HepG2 (cell line): Measurements from ENCODE around the gene BAG3. TPM values are rescaled to one million over a fixed set of nuclear protein-coding genes. Genes with fewer than 3 reads are reported as not detected.

Source experiments
- ATAC-seq: fragments of 200-7000 bp; cut with Tn5 transposase; 3 replicates; pipeline ENCODE4 v1.9.1; 2020; ENCODE audit warnings: mild to moderate bottlenecking, moderate library complexity
- BruUV-seq: library from RNA; stranded (reverse); fragments of 400-500 nt; replicated peaks from 2 replicates; lab custom pipeline; 2021; lab: Mats Ljungman, UMichigan
- CTCF ChIA-PET: fragments of 300-600 bp; formaldehyde crosslinking; extraction: SDS; loops from one replicate; lab custom pipeline; 2021; ENCODE audit warnings: low total read pairs, inconsistent platforms, low intra/inter-chr PET ratio; lab: Yijun Ruan, JAX
- POLR2A ChIA-PET: fragments of 350-600 bp; sonication (Branson Sonifier 250); formaldehyde crosslinking; loops from one replicate; lab custom pipeline; 2020; ENCODE audit warnings: antibody characterized with exemption, inconsistent platforms; lab: Yijun Ruan, JAX
- DNase-seq: peaks from one replicate; pipeline ENCODE4 v3.0.0-alpha.2; 2015; ENCODE audit warnings: low spot score
- FAIRE-seq: peaks from 3 replicates; lab custom pipeline; 2011; peaks lifted over from hg19 to GRCh38; lab: Jason Lieb, UNC
- H2AFZ ChIP-seq: one replicate; pipeline ENCODE4 v1.6.1; 2011; ENCODE audit warnings: low read length, inconsistent platforms
- H3K27ac ChIP-seq: fragments of 300-600 bp; 3 replicates; pipeline ENCODE4 v1.8.0; 2011; ENCODE audit warnings: mixed run types, mild to moderate bottlenecking, mixed read lengths, low read length, inconsistent platforms; ENCODE audit not compliant: insufficient read depth; ENCODE audit errors: extremely low read length
- H3K27me3 ChIP-seq, 2 experiments: fragments of 200-600 bp in 1 of 2; 2 replicates in 1 of 2; 3 replicates in 1 of 2; pipeline versions ENCODE4 v1.6.0 to v1.8.0; 2011; ENCODE audit warnings: low read length in 2 of 2, mild to moderate bottlenecking in 2 of 2, moderate library complexity in 2 of 2, inconsistent platforms in 1 of 2; ENCODE audit not compliant: insufficient read depth in 2 of 2, control insufficient read depth in 1 of 2
- H3K36me3 ChIP-seq, 2 experiments: fragments of 200-600 bp in 1 of 2; replicated peaks in 1 of 2; 2 replicates in 1 of 2; 3 replicates in 1 of 2; pipeline versions ENCODE4 v1.5.1 to v1.8.0; 2011; ENCODE audit warnings: low read length in 2 of 2, inconsistent platforms in 1 of 2; ENCODE audit not compliant: insufficient read depth in 2 of 2, control insufficient read depth in 1 of 2
- H3K4me1 ChIP-seq: 2 replicates; pipeline ENCODE4 v1.5.1; 2012; ENCODE audit warnings: low read length, inconsistent platforms; ENCODE audit not compliant: insufficient read depth
- H3K4me2 ChIP-seq: 2 replicates; pipeline ENCODE4 v1.6.0; 2011; ENCODE audit warnings: low read depth, low read length, inconsistent platforms
- H3K4me3 ChIP-seq, 3 experiments: fragments of 200-600 bp in 1 of 3; sonication (generic), shearing (Covaris generic) in 1 of 3; replicated peaks in 1 of 3; 2 replicates each; pipeline ENCODE4 v1.5.1; 2011 to 2016; ENCODE audit warnings: low read length in 3 of 3, inconsistent platforms in 2 of 3, low read depth in 2 of 3, mild to moderate bottlenecking in 2 of 3, control low read depth in 1 of 3, mixed read lengths in 1 of 3; ENCODE audit not compliant: insufficient read depth in 1 of 3
- H3K79me2 ChIP-seq: one replicate; pipeline ENCODE4 v1.6.1; 2011; ENCODE audit warnings: low read length, inconsistent platforms; ENCODE audit not compliant: insufficient read depth
- H3K9ac ChIP-seq: 2 replicates; pipeline ENCODE4 v1.6.0; 2011; ENCODE audit warnings: mild to moderate bottlenecking, low read depth, low read length, inconsistent platforms; ENCODE audit not compliant: insufficient read depth
- H3K9me3 ChIP-seq: 2 replicates; pipeline ENCODE4 v1.5.1; 2012; ENCODE audit warnings: mild to moderate bottlenecking, low read length
- H4K20me1 ChIP-seq: 2 replicates; pipeline ENCODE4 v1.6.0; 2011; ENCODE audit warnings: inconsistent platforms, mild to moderate bottlenecking, low read length, moderate library complexity; ENCODE audit not compliant: insufficient read depth
- FOSL2 ChIP-seq: sonication (generic); formaldehyde crosslinking; IDR thresholded peaks from 2 replicates; pipeline ENCODE4 v1.4.0; 2020; ENCODE audit warnings: missing genetic modification reagents
- GFI1 ChIP-seq: sonication (generic); formaldehyde crosslinking; IDR thresholded peaks from 2 replicates; pipeline ENCODE4 v1.5.0; 2020; ENCODE audit warnings: missing genetic modification reagents, mild to moderate bottlenecking, borderline replicate concordance
- IKZF4 ChIP-seq: sonication (generic); formaldehyde crosslinking; IDR thresholded peaks from 2 replicates; pipeline ENCODE4 v1.5.1; 2020; ENCODE audit warnings: borderline replicate concordance, mild to moderate bottlenecking, low read depth, missing genetic modification reagents; ENCODE audit errors: not compliant biosample characterization
- JUNB ChIP-seq: sonication (generic); formaldehyde crosslinking; IDR thresholded peaks from 2 replicates; pipeline ENCODE4 v1.8.0; 2022; ENCODE audit warnings: missing genetic modification reagents, mild to moderate bottlenecking, borderline replicate concordance
- MIXL1 ChIP-seq: IDR thresholded peaks from 2 replicates; pipeline ENCODE4 v1.6.1; 2016
- MTA3 ChIP-seq: sonication (generic); formaldehyde crosslinking; IDR thresholded peaks from 2 replicates; pipeline ENCODE4 v1.4.0; 2020; ENCODE audit warnings: missing genetic modification reagents
- RFXAP ChIP-seq: sonication (generic); formaldehyde crosslinking; IDR thresholded peaks from 2 replicates; pipeline ENCODE4 v1.4.0; 2020; ENCODE audit warnings: missing genetic modification reagents, borderline replicate concordance
- SMAD1 ChIP-seq: sonication (generic); formaldehyde crosslinking; IDR thresholded peaks from 2 replicates; pipeline ENCODE4 v1.4.0; 2020; ENCODE audit warnings: missing genetic modification reagents, low read depth, mild to moderate bottlenecking, borderline replicate concordance
- WIZ ChIP-seq: sonication (generic); formaldehyde crosslinking; IDR thresholded peaks from 2 replicates; pipeline ENCODE4 v1.5.1; 2020; ENCODE audit warnings: mild to moderate bottlenecking, missing genetic modification reagents
- ZNF44 ChIP-seq: sonication (generic); formaldehyde crosslinking; IDR thresholded peaks from 2 replicates; pipeline ENCODE4 v1.5.1; 2020; ENCODE audit warnings: mild to moderate bottlenecking, missing genetic modification reagents
- ZNF441 ChIP-seq: sonication (generic); formaldehyde crosslinking; IDR thresholded peaks from 2 replicates; pipeline ENCODE4 v1.7.0; 2021; ENCODE audit warnings: missing genetic modification reagents, borderline replicate concordance
- ZNF484 ChIP-seq: sonication (generic); formaldehyde crosslinking; IDR thresholded peaks from 2 replicates; pipeline ENCODE4 v1.5.1; 2020; ENCODE audit warnings: mild to moderate bottlenecking, low read depth, missing genetic modification reagents, borderline replicate concordance
- ZNF605 ChIP-seq: sonication (generic); formaldehyde crosslinking; IDR thresholded peaks from 2 replicates; pipeline ENCODE4 v1.8.0; 2022; ENCODE audit warnings: mild to moderate bottlenecking, missing genetic modification reagents
- ZNF724P ChIP-seq: sonication (generic); formaldehyde crosslinking; IDR thresholded peaks from 2 replicates; pipeline ENCODE4 v1.8.0; 2022; ENCODE audit warnings: missing genetic modification reagents, borderline replicate concordance
- WGBS: methylation state at CpG from one replicate; pipeline ENCODE4 v1.1.6; 2017; ENCODE audit warnings: low lambda C conversion rate; 5-methylcytosine and 5-hydroxymethylcytosine counted together
- in situ Hi-C: cut with HindIII; loops from 2 replicates; pipeline ENCODE4 v1.10.0; 2017; ENCODE audit warnings: low pct_unique_long_range_greater_than_20kb; ENCODE audit not compliant: extremely low pct_ligation_motif_present
- intact Hi-C: fragments of 100-400 bp; cut with micrococcal nuclease; formaldehyde crosslinking; loops from one replicate; pipeline ENCODE4 v1.10.0; 2022; ENCODE audit not compliant: unreplicated experiment
- polyA plus RNA-seq, 8 experiments: library from polyadenylated mRNA; depleted of rRNA in 3 of 8; stranded (reverse) in 7 of 8; unstranded in 1 of 8; fragments of >200 nt; fragmentation: Illumina TruSeq in 4 of 8; extraction: Trizol in 4 of 8; gene quantifications; 2 replicates each; pipeline versions ENCODE4 v1.2.1 to v1.2.3, GENCODE V29; 2011 to 2016; ENCODE audit warnings: low read depth in 4 of 8, missing spikeins in 1 of 8, mixed read lengths in 1 of 8; ENCODE audit not compliant: insufficient read depth in 1 of 8
- total RNA-seq, 5 experiments: library from RNA; depleted of rRNA; stranded (reverse); fragments of >200 nt; fragmentation: Illumina TruSeq; extraction: Trizol; gene quantifications; 2 replicates each; pipeline ENCODE4 v1.2.3, GENCODE V29; 2016; ENCODE audit warnings: low read depth in 1 of 5
- TF ChIP-seq, protein P1 (sequence below): conservative IDR thresholded peaks from 2 replicates; pipeline ENCODE4 v1.6.1; 2018; ENCODE audit warnings: missing genetic modification reagents
- TF ChIP-seq, protein P2 (sequence below): IDR thresholded peaks from 2 replicates; pipeline ENCODE4 v1.6.1; 2012; ENCODE audit warnings: inconsistent platforms
- TF ChIP-seq, protein P3 (sequence below): sonication (generic); formaldehyde crosslinking; IDR thresholded peaks from 2 replicates; pipeline ENCODE4 v1.4.0; 2020; ENCODE audit warnings: missing genetic modification reagents, mild to moderate bottlenecking, borderline replicate concordance

The BAG3 gene
- total and polyA plus RNA-seq, 2 of the 13 experiments (the other 11 are each of a cell fraction or from before 2014, with no cell fraction given) = 2.9 to 6.7 TPM

DNA sequence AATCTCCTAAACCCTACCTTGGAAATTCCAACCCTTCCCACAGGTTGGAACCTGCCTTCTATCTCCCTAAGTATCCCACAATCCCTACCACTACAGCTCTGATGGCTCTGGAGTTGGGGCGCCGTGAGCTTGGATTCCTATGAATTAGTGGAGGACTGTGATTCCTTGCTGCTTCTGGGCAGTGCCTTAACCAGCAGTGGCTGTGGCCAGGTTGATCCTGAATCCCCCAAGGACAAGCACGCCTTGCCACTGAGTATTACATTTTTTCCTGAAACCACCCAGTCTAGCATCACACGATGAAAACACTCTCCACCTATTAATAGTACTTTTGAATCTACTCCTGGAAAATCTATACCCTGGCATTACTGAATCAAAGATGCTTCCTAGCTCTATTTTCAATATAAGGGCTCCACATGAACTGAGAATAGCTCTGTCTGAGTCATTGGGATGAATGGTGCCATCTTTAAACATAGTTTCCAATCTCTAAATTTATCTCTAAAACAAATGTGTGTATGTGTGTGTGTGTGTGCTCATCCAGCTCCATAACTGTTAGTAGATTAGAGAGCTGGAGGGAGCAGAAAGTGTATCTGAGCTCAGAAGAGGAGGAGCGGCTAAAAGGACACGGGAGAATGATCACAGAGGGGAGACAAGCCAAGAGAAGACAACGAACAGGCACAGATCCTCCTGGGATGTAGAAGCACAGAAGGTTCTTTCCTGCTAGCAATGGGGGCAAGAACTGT lies 62.7 kb downstream of the BAG3 start:
- CTCF ChIA-PET = no interaction called here
- no TSS peak for BruUV-seq
- H2AFZ ChIP-seq = no peak overlapping the region

DNA sequence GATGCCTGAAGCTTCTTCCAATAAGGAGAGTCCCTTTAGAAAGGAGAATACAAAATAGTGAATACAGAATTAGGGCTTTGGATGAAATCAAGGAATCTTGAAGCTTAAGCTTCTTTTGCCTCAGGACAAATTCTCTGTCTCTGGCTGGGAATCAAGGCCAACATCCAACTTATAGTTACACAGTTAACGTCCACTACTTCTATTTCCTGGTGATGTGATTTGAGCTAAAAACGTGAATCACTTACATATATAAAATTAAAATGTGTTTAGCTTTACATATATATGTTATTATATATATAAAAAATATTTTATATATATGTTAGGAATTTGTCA lies 63.3 kb downstream of the BAG3 start:
- in situ Hi-C loops (no loop called here), intact Hi-C loops (no loop called here)
- H3K9ac ChIP-seq = no peak overlapping the region
- H3K9me3 ChIP-seq = no peaks in the 10 kb centered on the region
- H3K36me3 ChIP-seq = no peaks in the 10 kb centered on the region
- H4K20me1 ChIP-seq = no peaks in the 10 kb centered on the region
- no peak overlapping the region for H3K27ac ChIP-seq
- H3K4me1 ChIP-seq = peaks cover 25% of the 10 kb centered on the region
- no peaks in the 10 kb centered on the region for H3K27me3 ChIP-seq
- no peaks in the 10 kb centered on the region for H3K79me2 ChIP-seq
- no peak overlapping the region for H3K4me3 ChIP-seq
- DNase-seq (no peak), FAIRE-seq (no peak), ATAC-seq (no peak)
- ChIA-PET POLR2A (interaction anchor here (1.5 kb wide), 1 partner anchor 11 kb away, joined by 4 read pairs; the partner anchor contains the start of gene INPP5F), CTCF (no interaction called here)
- WGBS = 69% methylated on average over 2 of the region's 2 CpGs
- BruUV-seq = no TSS peak
- no peak overlapping the region for H2AFZ ChIP-seq
- no peak overlapping the region for H3K4me2 ChIP-seq
- no peak for TF ChIP-seq RFXAP (CRISPR knock-in tag)
- no peak for TF ChIP-seq WIZ (CRISPR knock-in tag)
- TF ChIP-seq IKZF4 (CRISPR knock-in tag) = no peak
- no peak for TF ChIP-seq MIXL1 (CRISPR knock-in tag)
- TF ChIP-seq FOSL2 = no peak
- no peak for TF ChIP-seq ZNF605 (CRISPR knock-in tag)
- TF ChIP-seq, protein P1, sequence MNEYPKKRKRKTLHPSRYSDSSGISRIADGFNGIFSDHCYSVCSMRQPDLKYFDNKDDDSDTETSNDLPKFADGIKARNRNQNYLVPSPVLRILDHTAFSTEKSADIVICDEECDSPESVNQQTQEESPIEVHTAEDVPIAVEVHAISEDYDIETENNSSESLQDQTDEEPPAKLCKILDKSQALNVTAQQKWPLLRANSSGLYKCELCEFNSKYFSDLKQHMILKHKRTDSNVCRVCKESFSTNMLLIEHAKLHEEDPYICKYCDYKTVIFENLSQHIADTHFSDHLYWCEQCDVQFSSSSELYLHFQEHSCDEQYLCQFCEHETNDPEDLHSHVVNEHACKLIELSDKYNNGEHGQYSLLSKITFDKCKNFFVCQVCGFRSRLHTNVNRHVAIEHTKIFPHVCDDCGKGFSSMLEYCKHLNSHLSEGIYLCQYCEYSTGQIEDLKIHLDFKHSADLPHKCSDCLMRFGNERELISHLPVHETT (CRISPR knock-in tag) = no peak
- no peak for TF ChIP-seq ZNF724P
- TF ChIP-seq, protein P2, sequence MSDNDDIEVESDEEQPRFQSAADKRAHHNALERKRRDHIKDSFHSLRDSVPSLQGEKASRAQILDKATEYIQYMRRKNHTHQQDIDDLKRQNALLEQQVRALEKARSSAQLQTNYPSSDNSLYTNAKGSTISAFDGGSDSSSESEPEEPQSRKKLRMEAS = no peak
- TF ChIP-seq ZNF484 (CRISPR knock-in tag) = no peak
- TF ChIP-seq ZNF441 (CRISPR knock-in tag) = no peak
- no peak for TF ChIP-seq GFI1
- TF ChIP-seq, protein P3, sequence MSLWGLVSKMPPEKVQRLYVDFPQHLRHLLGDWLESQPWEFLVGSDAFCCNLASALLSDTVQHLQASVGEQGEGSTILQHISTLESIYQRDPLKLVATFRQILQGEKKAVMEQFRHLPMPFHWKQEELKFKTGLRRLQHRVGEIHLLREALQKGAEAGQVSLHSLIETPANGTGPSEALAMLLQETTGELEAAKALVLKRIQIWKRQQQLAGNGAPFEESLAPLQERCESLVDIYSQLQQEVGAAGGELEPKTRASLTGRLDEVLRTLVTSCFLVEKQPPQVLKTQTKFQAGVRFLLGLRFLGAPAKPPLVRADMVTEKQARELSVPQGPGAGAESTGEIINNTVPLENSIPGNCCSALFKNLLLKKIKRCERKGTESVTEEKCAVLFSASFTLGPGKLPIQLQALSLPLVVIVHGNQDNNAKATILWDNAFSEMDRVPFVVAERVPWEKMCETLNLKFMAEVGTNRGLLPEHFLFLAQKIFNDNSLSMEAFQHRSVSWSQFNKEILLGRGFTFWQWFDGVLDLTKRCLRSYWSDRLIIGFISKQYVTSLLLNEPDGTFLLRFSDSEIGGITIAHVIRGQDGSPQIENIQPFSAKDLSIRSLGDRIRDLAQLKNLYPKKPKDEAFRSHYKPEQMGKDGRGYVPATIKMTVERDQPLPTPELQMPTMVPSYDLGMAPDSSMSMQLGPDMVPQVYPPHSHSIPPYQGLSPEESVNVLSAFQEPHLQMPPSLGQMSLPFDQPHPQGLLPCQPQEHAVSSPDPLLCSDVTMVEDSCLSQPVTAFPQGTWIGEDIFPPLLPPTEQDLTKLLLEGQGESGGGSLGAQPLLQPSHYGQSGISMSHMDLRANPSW (CRISPR knock-in tag) = no peak

More for the DNA sequence above, 62.7 kb downstream of the BAG3 start:
- DNase-seq = no peak
- no peak for TF ChIP-seq ZNF44 (CRISPR knock-in tag)
- no peak for TF ChIP-seq SMAD1 (CRISPR knock-in tag)
- no peak for TF ChIP-seq MTA3 (CRISPR knock-in tag)
- TF ChIP-seq JUNB (CRISPR knock-in tag) = no peak
- 71% methylated on average over 7 of the region's 7 CpGs for WGBS
- Histone ChIP-seq H3K79me2 (no peaks in the 10 kb centered on the region), H3K27ac (no peak overlapping the region), H3K36me3 (no peaks in the 10 kb centered on the region), H3K27me3 (no peaks in the 10 kb centered on the region), H3K9ac (no peak overlapping the region), H3K9me3 (no peaks in the 10 kb centered on the region), H4K20me1 (no peaks in the 10 kb centered on the region), H3K4me2 (no peak overlapping the region), H3K4me3 (no peak overlapping the region), H3K4me1 (peaks cover 25% of the 10 kb centered on the region)
- ATAC-seq = no peak
- intact Hi-C loops (no loop called here), in situ Hi-C loops (no loop called here)
- FAIRE-seq = no peak
- POLR2A ChIA-PET = interaction anchor here (1.5 kb wide), 1 partner anchor 12 kb away, joined by 4 read pairs; the partner anchor contains the start of gene INPP5F
